Sigmoid colon (tissue), 4 donors: Measurements from ENCODE around the gene UBE2E3.

Experiments used
- CTCF ChIP-seq, 4 experiments: fragments of 450-650 bp in 3 of 4; fragments of 200-600 bp in 1 of 4; IDR thresholded peaks; one replicate each; pipeline ENCODE4 v1.5.1; 2016 to 2019; ENCODE audit warnings: antibody characterized with exemption in 4 of 4, mild to moderate bottlenecking in 3 of 4, moderate library complexity in 2 of 4
- EP300 ChIP-seq, 4 donors: sonication (generic); formaldehyde crosslinking; IDR thresholded peaks; one replicate each; pipeline ENCODE4 v1.6.1; 2017; ENCODE audit warnings: antibody characterized with exemption in 4 of 4

DNA sequence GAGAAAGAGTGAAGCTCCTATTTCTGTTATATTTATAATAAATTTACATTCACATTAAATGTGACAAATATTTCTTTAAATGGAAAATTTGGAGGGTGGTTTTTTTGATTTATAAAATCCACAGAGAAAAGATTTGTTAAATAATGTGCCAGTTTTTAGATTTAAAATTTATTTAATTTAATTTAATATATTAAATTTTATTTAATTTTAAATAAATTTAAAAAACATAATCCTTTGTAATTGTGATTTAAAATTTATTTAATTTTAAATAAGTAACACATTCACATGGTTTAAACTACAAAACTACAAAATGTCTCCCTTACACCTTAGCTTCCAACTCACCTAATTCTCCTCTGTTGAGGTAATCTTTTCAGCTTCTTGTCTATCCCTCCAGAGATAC lies 123.3 kb downstream of the UBE2E3 start:
- TF ChIP-seq CTCF (IDR thresholded peaks at IDR 0.05) (no peak), EP300 (IDR thresholded peaks at IDR 0.05) (no peak)
